HG03025 (cell line): Measurements from ENCODE around the gene ZRANB1.

Experiments
- ATAC-seq: cut with Tn5 transposase; IDR thresholded peaks from one replicate; pipeline ENCODE4 v1.9.1; 2021; ENCODE audit warnings: mild to moderate bottlenecking, moderate library complexity; ENCODE audit not compliant: unreplicated experiment, low FRiP score

Gene ZRANB1

GRCh38 chr10:125015356-125015944, 73.5 kb downstream of the ZRANB1 start:
- ATAC-seq = no peak

- ATAC-seq = no peak
Measured at GRCh38 chr10:125016123-125016522, 74.2 kb downstream of the ZRANB1 start.

DNA sequence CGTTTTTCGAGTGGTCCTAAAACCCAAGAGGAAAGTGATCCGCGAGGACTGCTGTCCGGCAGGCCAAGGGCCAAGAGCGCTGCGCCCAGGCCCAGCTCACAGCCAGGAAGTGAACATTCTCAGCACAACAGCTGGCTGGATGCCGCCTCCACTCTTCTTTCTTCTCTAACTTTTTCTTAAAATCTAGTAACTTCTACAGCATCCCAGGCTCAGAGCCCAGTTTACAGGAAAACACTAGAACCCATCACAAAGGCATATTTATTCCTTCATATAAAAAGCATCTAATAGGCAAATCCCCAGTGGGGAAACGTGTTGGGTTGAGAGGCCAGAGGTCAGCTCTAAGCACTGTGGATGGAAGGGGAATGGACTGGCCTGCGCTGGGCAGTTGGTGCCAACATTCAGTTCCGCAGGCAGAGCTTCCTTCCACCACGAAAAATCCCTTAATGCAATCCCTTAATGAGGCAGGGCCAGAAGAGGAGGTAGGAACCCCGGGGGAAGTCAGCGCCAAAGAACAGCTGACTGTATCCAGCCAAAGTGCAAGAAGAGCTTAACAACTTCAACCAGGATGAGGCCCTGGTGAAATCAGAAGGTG, 74.8 kb downstream of the ZRANB1 start:
- ATAC-seq = no peak

DNA sequence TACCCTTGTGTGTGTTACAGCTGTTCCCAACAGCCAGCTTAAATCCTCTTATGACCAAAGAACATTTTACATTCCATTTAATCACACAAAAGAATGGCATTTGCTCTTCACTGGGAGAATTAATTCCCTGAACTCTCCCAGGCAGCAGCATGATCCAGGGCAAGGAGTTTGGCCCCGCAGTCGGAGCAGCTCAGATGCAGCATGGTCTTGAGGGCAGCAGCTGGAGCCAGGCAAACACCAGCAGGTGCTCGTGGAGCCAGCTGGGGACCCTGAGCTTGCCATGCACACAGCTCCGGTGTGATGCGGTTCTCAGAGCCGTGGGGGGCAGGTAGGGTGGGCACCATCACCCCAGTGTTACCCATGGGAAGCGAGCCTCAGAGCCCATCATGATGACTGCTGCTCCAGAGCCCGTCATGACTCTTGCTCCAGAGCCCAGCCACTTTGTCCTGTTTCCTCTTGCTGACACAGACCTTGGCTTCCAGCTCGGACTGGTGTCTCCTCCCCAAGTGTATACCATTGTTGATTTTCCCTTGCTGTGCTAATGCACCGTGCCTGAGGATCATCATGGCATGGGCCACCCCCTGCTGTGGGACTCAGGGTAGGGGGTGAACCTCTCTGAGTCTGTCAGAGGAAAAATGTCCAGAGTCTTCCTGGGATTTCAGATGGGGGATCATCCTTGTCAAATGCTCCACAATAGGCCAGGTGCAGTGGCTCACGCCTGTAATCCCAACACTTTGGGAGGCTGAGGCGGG, 75.8 kb downstream of the ZRANB1 start:
- no peak for ATAC-seq

DNA sequence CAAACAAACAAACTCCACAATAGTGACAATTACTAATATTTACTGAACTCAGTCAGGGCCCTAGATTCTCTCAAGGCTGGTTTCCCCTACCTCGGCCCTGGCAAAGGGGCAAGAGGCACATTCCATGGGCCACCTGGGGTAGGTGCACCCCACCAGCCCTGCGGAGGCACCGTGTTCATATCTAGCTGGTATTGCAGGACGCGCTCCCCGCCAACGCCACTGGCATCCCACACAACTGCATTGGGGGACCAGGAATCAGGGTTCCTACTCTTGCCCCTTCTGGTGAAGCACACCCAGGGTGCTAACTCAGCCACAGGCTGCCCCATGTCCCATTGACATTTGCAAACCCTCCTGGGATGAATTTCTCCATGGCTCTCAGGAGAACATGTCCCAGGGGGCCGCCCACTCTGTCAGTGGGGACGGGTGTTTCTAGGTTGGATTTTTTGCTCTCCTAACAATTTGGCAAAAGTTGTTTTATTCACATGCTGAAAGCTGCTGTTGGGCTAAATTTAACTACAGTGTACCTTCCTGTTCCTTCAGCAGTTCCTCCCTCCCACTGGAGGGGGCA, 76.7 kb downstream of the ZRANB1 start:
- ATAC-seq = no peak

- ATAC-seq = no peak
Measured at GRCh38 chr10:125020386-125020785, 78.5 kb downstream of the ZRANB1 start.

- no peak for ATAC-seq
Measured at GRCh38 chr10:125020871-125021270, 78.9 kb downstream of the ZRANB1 start.

GRCh38 chr10:125021686-125022344, 79.9 kb downstream of the ZRANB1 start:
- ATAC-seq = no peak

GRCh38 chr10:125022671-125023070, 80.7 kb downstream of the ZRANB1 start:
- ATAC-seq = no peak

DNA sequence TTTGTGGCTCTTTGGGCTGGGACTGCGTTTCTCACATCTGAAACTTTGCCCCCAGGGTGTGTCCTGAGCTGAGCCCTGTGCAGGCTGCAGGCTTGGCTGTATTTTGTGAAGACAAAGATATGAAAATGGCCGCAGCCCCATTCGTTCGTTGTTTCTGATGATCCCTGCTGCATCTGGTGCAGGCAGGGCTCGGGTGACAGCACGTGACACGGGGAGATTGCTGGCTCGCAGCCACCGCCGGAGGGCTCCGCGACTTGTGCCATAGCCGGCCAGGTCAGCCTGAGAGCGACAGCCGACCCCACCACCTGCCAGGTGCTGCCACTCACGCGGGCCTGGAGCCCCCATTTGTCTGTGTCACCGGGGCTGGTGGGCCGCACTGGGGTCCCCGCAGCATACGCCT, 81.3 kb downstream of the ZRANB1 start:
- no peak for ATAC-seq

- no peak for ATAC-seq
Measured at GRCh38 chr10:125023862-125024496, 82.1 kb downstream of the ZRANB1 start.

GRCh38 chr10:125024497-125025234, 82.7 kb downstream of the ZRANB1 start:
- no peak for ATAC-seq

DNA sequence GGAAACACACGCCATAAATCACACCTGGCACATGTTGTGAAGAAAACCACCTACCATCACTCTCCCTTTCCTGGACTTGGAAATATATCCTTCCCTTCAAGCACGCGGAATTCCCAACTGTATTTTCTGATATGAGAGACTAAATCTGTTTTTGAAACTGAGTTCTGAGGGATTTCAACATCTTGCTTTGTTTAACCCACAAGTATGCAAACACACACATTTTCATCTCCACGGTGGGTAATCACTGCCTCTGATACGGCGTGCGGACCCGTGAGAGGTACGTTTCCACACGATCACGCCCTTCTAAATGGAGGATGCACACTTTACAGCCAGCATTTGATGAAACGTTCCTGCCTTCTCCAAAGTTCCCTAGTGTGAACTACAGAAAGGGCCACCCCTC, 83.4 kb downstream of the ZRANB1 start:
- ATAC-seq = no peak

- ATAC-seq = no peak
Measured at GRCh38 chr10:125026036-125026931, 84.4 kb downstream of the ZRANB1 start.

DNA sequence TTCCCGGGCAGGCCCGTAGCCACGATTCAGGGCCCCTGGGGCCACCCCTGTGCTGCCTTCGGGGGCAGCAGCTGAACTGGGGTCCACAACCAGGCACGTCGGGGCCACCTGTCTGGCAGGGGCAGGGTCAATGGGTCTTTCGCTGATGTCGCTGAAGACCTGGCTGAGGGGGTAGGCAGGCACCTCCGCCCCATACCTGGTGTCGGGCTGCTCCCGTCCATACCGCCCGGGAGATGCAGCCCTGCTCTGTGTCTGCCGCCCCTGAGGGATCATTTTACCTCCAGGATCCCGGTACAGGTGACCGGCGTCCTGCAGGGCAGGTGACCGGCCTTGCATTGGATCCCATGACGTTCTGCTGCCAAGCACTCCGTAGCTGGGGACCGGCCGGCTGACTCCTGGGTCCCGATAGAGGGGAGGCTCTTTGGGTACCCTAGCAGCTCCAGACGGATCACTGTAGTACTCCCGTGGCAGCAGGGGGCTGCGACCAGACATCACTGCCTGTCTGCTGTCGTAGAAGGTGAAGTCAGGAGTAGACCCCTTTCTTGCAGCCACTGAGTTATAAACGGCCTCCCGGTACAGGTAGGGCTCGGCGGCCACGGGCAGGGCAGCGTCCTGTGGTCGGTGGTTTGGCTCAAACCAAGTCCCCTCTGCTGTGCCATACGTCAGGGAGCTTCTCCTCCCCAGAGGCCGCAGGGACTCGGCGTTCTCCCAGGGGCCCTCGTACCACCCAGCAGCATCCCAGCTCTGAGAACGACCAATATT, 85.2 kb downstream of the ZRANB1 start:
- ATAC-seq = no peak

DNA sequence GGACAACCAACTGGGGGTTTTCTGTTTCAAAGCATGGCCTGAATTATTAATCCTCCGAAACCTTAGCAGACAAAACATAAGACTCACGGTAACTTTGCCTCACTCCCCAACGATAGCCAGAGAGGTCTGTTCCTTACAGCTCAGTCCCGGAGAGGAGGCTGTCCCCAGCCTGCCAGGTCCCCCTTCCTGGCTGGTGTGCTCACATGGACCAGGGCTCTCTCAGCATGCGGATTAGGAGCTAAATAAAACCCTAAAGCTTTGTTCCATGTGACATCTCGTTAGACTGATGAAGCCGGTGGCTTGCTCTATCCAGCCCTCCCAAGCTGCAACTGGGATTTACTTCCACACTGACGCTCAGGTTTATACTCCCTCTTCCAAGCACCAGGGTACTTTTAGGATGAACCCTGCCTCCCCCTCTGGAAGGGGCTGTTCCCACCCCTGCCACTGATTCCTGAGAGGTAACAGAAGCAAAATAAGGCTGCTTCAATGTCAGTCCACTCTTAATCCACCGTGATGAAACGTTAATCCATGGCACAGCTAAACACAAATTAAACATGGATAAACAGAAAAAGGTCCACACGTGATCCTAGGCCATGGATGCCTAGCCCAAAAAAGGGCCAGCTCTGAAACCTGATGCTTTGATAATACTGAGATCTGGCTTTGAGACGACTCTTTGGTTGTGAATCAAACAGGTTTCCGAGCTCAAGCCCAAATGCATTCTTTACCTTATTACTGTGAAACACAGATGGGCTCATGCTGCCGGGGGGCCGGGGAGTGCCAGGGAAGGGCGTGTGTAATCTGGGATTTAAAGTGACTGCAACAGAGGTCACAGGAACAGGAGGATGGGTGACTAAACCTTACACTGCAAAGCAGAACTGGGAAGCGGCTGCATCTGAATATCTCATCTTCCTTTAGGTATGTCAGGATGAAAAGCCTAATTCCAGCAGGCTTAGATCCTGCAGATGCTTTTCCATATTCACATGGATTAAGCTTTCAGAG, 86.2 kb downstream of the ZRANB1 start:
- ATAC-seq = no peak
